GM12872 (cell line): ENCODE results near the gene ELP2.

Source experiments
- CTCF ChIP-seq: IDR thresholded peaks from 3 replicates; pipeline ENCODE4 v1.5.1; 2011; ENCODE audit warnings: low read depth, mild to moderate bottlenecking, low read length, moderate library complexity; ENCODE audit not compliant: insufficient read depth

ELP2 gene

GRCh38 chr18:36207303-36207702 lies 77.6 kb downstream of the ELP2 start:
- no peak for TF ChIP-seq CTCF

- TF ChIP-seq CTCF = no peak
Measured at GRCh38 chr18:36211612-36212065, 81.9 kb downstream of the ELP2 start.

GRCh38 chr18:36212301-36213171 lies 82.8 kb downstream of the ELP2 start:
- TF ChIP-seq CTCF = no peak

- no peak for TF ChIP-seq CTCF
Measured at GRCh38 chr18:36214811-36215210, 85.1 kb downstream of the ELP2 start.

GRCh38 chr18:36215577-36215976 lies 85.9 kb downstream of the ELP2 start:
- no peak for TF ChIP-seq CTCF

- no peak for TF ChIP-seq CTCF
Measured at GRCh38 chr18:36217348-36217747, 87.6 kb downstream of the ELP2 start.

GRCh38 chr18:36229188-36229587 lies 99.5 kb downstream of the ELP2 start:
- no peak for TF ChIP-seq CTCF
